C4-2B (cell line): ENCODE results near the gene DUOX1.

Experiments used
- ZFX ChIP-seq: fragments of 450-650 bp; IDR thresholded peaks from 2 replicates; pipeline ENCODE4 v1.6.1; 2017
- TF ChIP-seq, protein P1 (sequence below): fragments of 450-650 bp; conservative IDR thresholded peaks from 2 replicates; pipeline ENCODE4 v1.5.1; 2017; ENCODE audit warnings: mild to moderate bottlenecking

DNA sequence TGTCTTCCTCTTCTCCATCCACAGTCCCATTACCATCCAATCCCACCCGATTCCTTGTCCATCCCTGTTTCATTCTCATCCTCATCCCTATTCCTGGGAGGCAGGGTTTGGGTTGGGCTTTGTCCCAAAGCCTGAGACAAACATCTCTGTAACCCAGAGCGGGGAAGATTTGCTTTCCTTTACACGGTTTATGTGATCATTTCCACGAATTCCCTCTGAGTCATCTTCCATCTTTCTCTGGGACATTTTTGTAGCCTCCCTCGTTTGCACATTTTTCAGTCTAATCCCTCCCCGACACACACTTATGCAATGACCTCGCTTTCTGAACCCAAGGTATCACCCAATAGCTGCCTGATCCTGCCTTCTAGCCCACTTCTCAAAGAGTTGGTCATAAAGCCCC is 38.6 kb upstream of the DUOX1 start:
- TF ChIP-seq, protein P1, sequence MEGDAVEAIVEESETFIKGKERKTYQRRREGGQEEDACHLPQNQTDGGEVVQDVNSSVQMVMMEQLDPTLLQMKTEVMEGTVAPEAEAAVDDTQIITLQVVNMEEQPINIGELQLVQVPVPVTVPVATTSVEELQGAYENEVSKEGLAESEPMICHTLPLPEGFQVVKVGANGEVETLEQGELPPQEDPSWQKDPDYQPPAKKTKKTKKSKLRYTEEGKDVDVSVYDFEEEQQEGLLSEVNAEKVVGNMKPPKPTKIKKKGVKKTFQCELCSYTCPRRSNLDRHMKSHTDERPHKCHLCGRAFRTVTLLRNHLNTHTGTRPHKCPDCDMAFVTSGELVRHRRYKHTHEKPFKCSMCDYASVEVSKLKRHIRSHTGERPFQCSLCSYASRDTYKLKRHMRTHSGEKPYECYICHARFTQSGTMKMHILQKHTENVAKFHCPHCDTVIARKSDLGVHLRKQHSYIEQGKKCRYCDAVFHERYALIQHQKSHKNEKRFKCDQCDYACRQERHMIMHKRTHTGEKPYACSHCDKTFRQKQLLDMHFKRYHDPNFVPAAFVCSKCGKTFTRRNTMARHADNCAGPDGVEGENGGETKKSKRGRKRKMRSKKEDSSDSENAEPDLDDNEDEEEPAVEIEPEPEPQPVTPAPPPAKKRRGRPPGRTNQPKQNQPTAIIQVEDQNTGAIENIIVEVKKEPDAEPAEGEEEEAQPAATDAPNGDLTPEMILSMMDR: no peak
- no peak for TF ChIP-seq ZFX
